ENCODE measurements around the gene TGFBR3L. TPM values are rescaled to one million over a fixed set of nuclear protein-coding genes. Genes with fewer than 3 reads are reported as not detected.

TGFBR3L gene
- total RNA-seq, 1 experiment from 2014 or later = 4.1 TPM

- peaks cover 13% of the 10 kb centered on the region; the same call in 1 of the 2 replicates for H3K36me3 Mint-ChIP-seq
- H3K4me3 Mint-ChIP-seq = no peak overlapping the region
- TF ChIP-seq PRRX2 (CRISPR knock-in tag; IDR thresholded peaks at IDR 0.05) (no peak), STAT6 (CRISPR knock-in tag; conservative IDR thresholded peaks at IDR 0.05; ENCODE audit: low read depth) (no peak), E2F4 (CRISPR knock-in tag; IDR thresholded peaks at IDR 0.05; ENCODE audit: borderline replicate concordance, low read depth) (no peak)
- peaks cover 6% of the 10 kb centered on the region; the same call in 1 of the 2 replicates for H3K4me1 Mint-ChIP-seq
- POLR2A ChIA-PET = no interaction called here
- H3K27me3 Mint-ChIP-seq (ENCODE audit: low read depth) = peaks cover 2% of the 10 kb centered on the region; the same call in 1 of the 2 replicates
- no peaks in the 10 kb centered on the region for H3K9me3 Mint-ChIP-seq
- DNase-seq (ENCODE audit: low spot score) (no peak), ATAC-seq (no peak)
- CTCF ChIA-PET = interaction anchor here (1.3 kb wide), 1 partner anchor 55 kb away, joined by 3 read pairs; no protein-coding TSS in a partner anchor
- H3K27ac Mint-ChIP-seq = no peak overlapping the region
Measured at GRCh38 chr19:7947939-7948338, 33.3 kb downstream of the TGFBR3L start.

GRCh38 chr19:7953060-7953459 is 38.4 kb downstream of the TGFBR3L start:
- no peak overlapping the region for H3K4me3 Mint-ChIP-seq
- peak; percentile 16; the same call in 1 of the 2 replicates for ATAC-seq
- H3K27ac Mint-ChIP-seq = no peak overlapping the region
- ChIA-PET POLR2A (interaction anchor here (0.6 to 1.5 kb wide), 2 partner anchors 9 to 10 kb away, joined by 3 to 4 read pairs; partner anchors contain the start of gene TIMM44), CTCF (interaction anchor here (2.2 to 2.8 kb wide), 3 partner anchors 9 to 49 kb away, joined by 12 to 17 read pairs (median 13); partner anchors contain the start of gene TIMM44)
- no peak for DNase-seq (ENCODE audit: low spot score)
- TF ChIP-seq FOXP4 (CRISPR knock-in tag; IDR thresholded peaks at IDR 0.05) (no peak), ZNF263 (CRISPR knock-in tag; IDR thresholded peaks at IDR 0.05; ENCODE audit: low read depth) (peak; percentile 86)
- peaks cover 9% of the 10 kb centered on the region for H3K4me1 Mint-ChIP-seq
- H3K36me3 Mint-ChIP-seq = peaks cover 7% of the 10 kb centered on the region; the same call in 1 of the 2 replicates
- H3K9me3 Mint-ChIP-seq = no peaks in the 10 kb centered on the region
- H3K27me3 Mint-ChIP-seq (ENCODE audit: low read depth) = no peaks in the 10 kb centered on the region

- ChIA-PET POLR2A (interaction anchor here (0.5 to 1.5 kb wide), 3 partner anchors 9 to 13 kb away, joined by 3 to 4 read pairs (median 3); partner anchors contain the start of gene TIMM44), CTCF (interaction anchor here (1.0 to 2.7 kb wide), 3 partner anchors 9 to 17 kb away, joined by 3 to 21 read pairs (median 17); partner anchors contain the start of gene TIMM44)
- H3K27me3 Mint-ChIP-seq (ENCODE audit: low read depth) = no peaks in the 10 kb centered on the region
- no peak for TF ChIP-seq ATF6 (CRISPR knock-in tag; IDR thresholded peaks at IDR 0.05)
- no peak for TF ChIP-seq ZNF423 (CRISPR knock-in tag; IDR thresholded peaks at IDR 0.05)
- peak; percentile 65; the same call in 1 of the 2 replicates for TF ChIP-seq ZNF263 (CRISPR knock-in tag; IDR thresholded peaks at IDR 0.05; ENCODE audit: low read depth)
- no peak overlapping the region for H3K27ac Mint-ChIP-seq
- H3K36me3 Mint-ChIP-seq = peaks cover 6% of the 10 kb centered on the region; the same call in 1 of the 2 replicates
- ATAC-seq (no peak), DNase-seq (ENCODE audit: low spot score) (no peak)
- H3K4me3 Mint-ChIP-seq = no peak overlapping the region
- no peaks in the 10 kb centered on the region for H3K9me3 Mint-ChIP-seq
- peaks cover 9% of the 10 kb centered on the region for H3K4me1 Mint-ChIP-seq
Measured at GRCh38 chr19:7953576-7953975, 38.9 kb downstream of the TGFBR3L start.

- H3K27me3 Mint-ChIP-seq (ENCODE audit: low read depth) = no peaks in the 10 kb centered on the region
- no peak for DNase-seq (ENCODE audit: low spot score)
- no peak overlapping the region for H3K4me3 Mint-ChIP-seq
- TF ChIP-seq ZNF423 (CRISPR knock-in tag; IDR thresholded peaks at IDR 0.05) = 0 out of 2 replicates have a peak, but pooled peaks have one; percentile 9
- no peak for TF ChIP-seq FOXJ3 (CRISPR knock-in tag; IDR thresholded peaks at IDR 0.05; ENCODE audit: borderline replicate concordance)
- no peak for TF ChIP-seq NFATC4 (CRISPR knock-in tag; IDR thresholded peaks at IDR 0.05)
- TF ChIP-seq ZNF121 (CRISPR knock-in tag; IDR thresholded peaks at IDR 0.05) = no peak
- no peak for TF ChIP-seq FOXP1 (CRISPR knock-in tag; IDR thresholded peaks at IDR 0.05; ENCODE audit: borderline replicate concordance)
- no peak for TF ChIP-seq FOXK1 (CRISPR knock-in tag; IDR thresholded peaks at IDR 0.05)
- H3K27ac Mint-ChIP-seq = peak overlapping the region; percentile 32; the same call in 1 of the 2 replicates
- CTCF ChIA-PET = interaction anchor here (1.6 to 2.7 kb wide), 2 partner anchors 12 to 15 kb away, joined by 5 to 21 read pairs; partner anchors contain the start of gene TIMM44
- POLR2A ChIA-PET = no interaction called here
- H3K4me1 Mint-ChIP-seq = peaks cover 11% of the 10 kb centered on the region
- H3K9me3 Mint-ChIP-seq = no peaks in the 10 kb centered on the region
- H3K36me3 Mint-ChIP-seq = peaks cover 8% of the 10 kb centered on the region
- no peak for ATAC-seq
Measured at GRCh38 chr19:7955696-7956095, 41.1 kb downstream of the TGFBR3L start.
